Stomach (tissue), 4 donors: ENCODE data around the gene DNAJC6.

ENCODE experiments used
- POLR2A ChIP-seq, 4 donors: fragments of 450-650 bp; IDR thresholded peaks; one replicate each; pipeline ENCODE4 v1.6.1; 2016; ENCODE audit warnings: antibody characterized with exemption in 4 of 4, control low read depth in 2 of 4, mild to moderate bottlenecking in 1 of 4, moderate library complexity in 1 of 4
- TF ChIP-seq, protein P1 (sequence below), 7 experiments: fragments of 450-650 bp in 4 of 7; fragments of 200-600 bp in 3 of 7; sonication (generic) in 3 of 7; IDR thresholded peaks; one replicate each; pipeline ENCODE4 v1.5.1; 2016 to 2019; ENCODE audit warnings: antibody characterized with exemption in 7 of 7, control low read depth in 2 of 7, mild to moderate bottlenecking in 1 of 7

DNA sequence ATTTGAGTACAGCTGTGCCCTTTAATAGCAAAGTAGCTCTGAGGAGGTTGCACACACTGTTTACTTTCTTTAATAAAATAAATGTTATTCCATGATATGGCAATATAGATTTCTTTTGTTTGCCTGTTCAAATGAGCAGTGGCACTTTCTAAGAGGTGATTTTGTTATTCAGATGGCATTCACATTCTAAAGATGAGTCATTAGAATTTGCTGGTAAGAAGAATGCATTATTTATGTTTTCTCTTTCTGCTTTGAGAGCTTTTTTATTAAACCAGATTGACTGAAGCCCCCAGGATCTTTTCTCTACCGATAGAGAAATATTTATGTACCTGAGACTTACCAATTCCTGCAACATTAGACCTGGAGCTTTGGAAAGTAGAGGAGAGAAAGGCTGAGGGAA, 100.0 kb downstream of the DNAJC6 start:
- TF ChIP-seq POLR2A (IDR thresholded peaks at IDR 0.05) = no peak
- TF ChIP-seq, protein P1, sequence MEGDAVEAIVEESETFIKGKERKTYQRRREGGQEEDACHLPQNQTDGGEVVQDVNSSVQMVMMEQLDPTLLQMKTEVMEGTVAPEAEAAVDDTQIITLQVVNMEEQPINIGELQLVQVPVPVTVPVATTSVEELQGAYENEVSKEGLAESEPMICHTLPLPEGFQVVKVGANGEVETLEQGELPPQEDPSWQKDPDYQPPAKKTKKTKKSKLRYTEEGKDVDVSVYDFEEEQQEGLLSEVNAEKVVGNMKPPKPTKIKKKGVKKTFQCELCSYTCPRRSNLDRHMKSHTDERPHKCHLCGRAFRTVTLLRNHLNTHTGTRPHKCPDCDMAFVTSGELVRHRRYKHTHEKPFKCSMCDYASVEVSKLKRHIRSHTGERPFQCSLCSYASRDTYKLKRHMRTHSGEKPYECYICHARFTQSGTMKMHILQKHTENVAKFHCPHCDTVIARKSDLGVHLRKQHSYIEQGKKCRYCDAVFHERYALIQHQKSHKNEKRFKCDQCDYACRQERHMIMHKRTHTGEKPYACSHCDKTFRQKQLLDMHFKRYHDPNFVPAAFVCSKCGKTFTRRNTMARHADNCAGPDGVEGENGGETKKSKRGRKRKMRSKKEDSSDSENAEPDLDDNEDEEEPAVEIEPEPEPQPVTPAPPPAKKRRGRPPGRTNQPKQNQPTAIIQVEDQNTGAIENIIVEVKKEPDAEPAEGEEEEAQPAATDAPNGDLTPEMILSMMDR (IDR thresholded peaks at IDR 0.05) = no peak
